PFSK-1 (cell line): ENCODE measurements around the gene RASSF7.

Source experiments
- FOXP2 ChIP-seq: optimal IDR thresholded peaks from 2 replicates; pipeline ENCODE3; 2011; ENCODE audit warnings: borderline replicate concordance, control low read depth, inconsistent platforms; ENCODE audit not compliant: insufficient read depth; ENCODE audit errors: extremely low read length, extremely low read depth
- POLR2AphosphoS5 ChIP-seq: IDR thresholded peaks from 2 replicates; pipeline ENCODE4 v1.6.1; 2012; ENCODE audit warnings: low read depth, mild to moderate bottlenecking, control low read depth, low read length, moderate library complexity
- REST ChIP-seq, 2 experiments: IDR thresholded peaks; 2 replicates each; pipeline versions ENCODE4 v1.6.1 to v1.8.0; 2011 to 2012; ENCODE audit warnings: low read depth in 2 of 2, low read length in 2 of 2, control low read depth in 1 of 2, inconsistent platforms in 1 of 2, mild to moderate bottlenecking in 1 of 2, moderate library complexity in 1 of 2; ENCODE audit not compliant: insufficient read depth in 1 of 2
- SIN3A ChIP-seq: IDR thresholded peaks from 2 replicates; pipeline ENCODE4 v1.6.1; 2012; ENCODE audit warnings: mild to moderate bottlenecking, low read length, moderate library complexity, borderline replicate concordance; ENCODE audit not compliant: insufficient read depth
- TAF1 ChIP-seq: IDR thresholded peaks from 2 replicates; pipeline ENCODE4 v1.6.1; 2012; ENCODE audit warnings: low read length, control low read depth, borderline replicate concordance; ENCODE audit not compliant: insufficient read depth

Gene RASSF7

GRCh38 chr11:544817-545166 is 16.0 kb upstream of the RASSF7 start:
- no peak for TF ChIP-seq POLR2AphosphoS5
- TF ChIP-seq TAF1: no peak
- TF ChIP-seq REST (IDR thresholded peaks at IDR 0.05; ENCODE audit: insufficient read depth in 1 of 2, low read depth in 2 of 2, low read length in 2 of 2): no peak
- TF ChIP-seq FOXP2: no peak
- TF ChIP-seq SIN3A: no peak

DNA sequence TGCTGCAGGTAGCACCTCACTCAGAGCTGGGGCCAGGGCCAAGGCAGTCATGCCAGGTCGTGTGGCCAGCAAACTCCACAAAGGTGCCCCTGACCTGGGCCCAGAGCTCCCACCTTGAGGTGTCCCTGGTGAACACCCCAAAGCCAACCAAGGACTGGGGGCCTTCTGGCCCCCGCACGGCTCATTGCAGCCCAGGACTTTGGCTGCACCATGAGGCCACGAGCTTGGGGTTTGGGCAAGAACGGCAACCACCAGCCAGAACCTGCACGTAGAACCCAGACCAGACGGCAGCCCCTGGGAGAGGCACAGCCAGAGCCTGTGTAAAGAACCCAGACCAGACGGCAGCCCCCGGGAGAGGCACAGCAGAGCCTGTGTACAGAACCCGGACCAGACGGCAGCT is 15.6 kb upstream of the RASSF7 start:
- no peak for TF ChIP-seq POLR2AphosphoS5
- TF ChIP-seq TAF1: no peak

- TF ChIP-seq REST (IDR thresholded peaks at IDR 0.05; ENCODE audit: insufficient read depth in 1 of 2, low read depth in 2 of 2, low read length in 2 of 2) (no peak), SIN3A (no peak), TAF1 (no peak), POLR2AphosphoS5 (no peak)
Measured at GRCh38 chr11:548700-549603, 11.8 kb upstream of the RASSF7 start.

GRCh38 chr11:550021-550745 is 10.6 kb upstream of the RASSF7 start:
- TF ChIP-seq REST (IDR thresholded peaks at IDR 0.05; ENCODE audit: insufficient read depth in 1 of 2, low read depth in 2 of 2, low read length in 2 of 2): no peak

DNA sequence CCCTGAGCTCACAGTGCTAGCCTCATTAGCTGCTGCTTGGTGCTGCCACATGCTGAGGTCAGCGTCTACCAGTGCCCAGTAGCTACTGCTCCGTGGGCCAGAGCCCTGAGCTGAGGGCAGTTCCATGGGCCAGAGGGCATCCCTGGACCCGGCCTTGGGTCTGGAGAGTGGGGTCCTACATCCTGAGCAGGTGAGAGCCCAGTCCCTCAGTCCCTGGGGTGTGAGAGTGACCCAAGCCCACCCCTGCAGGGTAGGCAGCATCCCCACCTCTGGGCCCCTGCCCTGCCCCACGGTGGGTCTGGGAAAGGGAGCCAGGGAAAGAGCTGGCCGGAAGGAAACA is 10.1 kb upstream of the RASSF7 start:
- TF ChIP-seq TAF1 (no peak), FOXP2 (no peak), REST (IDR thresholded peaks at IDR 0.05; ENCODE audit: insufficient read depth in 1 of 2, low read depth in 2 of 2, low read length in 2 of 2) (no peak)
